Uterus (tissue), 4 donors: ENCODE results near the gene NLGN1. TPM values are rescaled to one million over a fixed set of nuclear protein-coding genes. Genes with fewer than 3 reads are reported as not detected.

Experiments used
- DNase-seq, 2 donors: peaks; one replicate each; pipeline ENCODE4 v3.0.0-alpha.2; 2019 to 2020
- H3K27ac ChIP-seq, 2 donors: fragments of 200-600 bp; sonication (generic); 1 replicate in 1 of 2; 2 replicates in 1 of 2; pipeline ENCODE4 v1.5.1; 2016 to 2018
- H3K27me3 ChIP-seq, 2 donors: fragments of 200-600 bp; sonication (generic); one replicate each; pipeline ENCODE4 v1.5.1; 2018 to 2019; ENCODE audit warnings: control low read depth in 1 of 2
- H3K36me3 ChIP-seq, 2 donors: fragments of 200-600 bp; sonication (generic); one replicate each; pipeline ENCODE4 v1.5.1; 2019; ENCODE audit warnings: control low read depth in 1 of 2
- H3K4me1 ChIP-seq, 2 donors: fragments of 200-600 bp; sonication (generic); one replicate each; pipeline ENCODE4 v1.5.1; 2018 to 2019; ENCODE audit warnings: control low read depth in 1 of 2
- H3K4me3 ChIP-seq, 2 donors: fragments of 200-600 bp; sonication (generic); 1 replicate in 1 of 2; 2 replicates in 1 of 2; pipeline ENCODE4 v1.5.1; 2018 to 2019; ENCODE audit warnings: mild to moderate bottlenecking in 1 of 2
- H3K9me3 ChIP-seq, 2 donors: fragments of 200-600 bp; sonication (generic); one replicate each; pipeline ENCODE4 v1.5.1; 2019; ENCODE audit warnings: control low read depth in 1 of 2
- POLR2A ChIP-seq, 2 donors: fragments of 450-650 bp; IDR thresholded peaks; one replicate each; pipeline ENCODE4 v1.6.1; 2016; ENCODE audit warnings: antibody characterized with exemption in 2 of 2, mild to moderate bottlenecking in 1 of 2, moderate library complexity in 1 of 2
- intact Hi-C: fragments of 100-400 bp; cut with DNase I; formaldehyde crosslinking; loops from one replicate; pipeline ENCODE4 v1.15.1; 2023; ENCODE audit warnings: low total_unique reads
- total RNA-seq, 4 donors: library from RNA; depleted of rRNA in 3 of 4; stranded (reverse); fragments of >200 nt in 3 of 4; gene quantifications; one replicate each; pipeline versions ENCODE4 v1.1.0 to v1.2.4, GENCODE V29; 2014 to 2023
- TF ChIP-seq, protein P1 (sequence below), 4 experiments: fragments of 200-600 bp in 2 of 4; fragments of 450-650 bp in 2 of 4; sonication (generic) in 2 of 4; IDR thresholded peaks; one replicate each; pipeline ENCODE4 v1.5.1; 2016 to 2019; ENCODE audit warnings: antibody characterized with exemption in 4 of 4, mild to moderate bottlenecking in 2 of 4, moderate library complexity in 1 of 4
- donor health status: DM: yes; HTN: yes; CAD: no.

Gene NLGN1
- total RNA-seq, 4 donors from 2014 or later = 3.6 to 44.8 (median 9.8) TPM

DNA sequence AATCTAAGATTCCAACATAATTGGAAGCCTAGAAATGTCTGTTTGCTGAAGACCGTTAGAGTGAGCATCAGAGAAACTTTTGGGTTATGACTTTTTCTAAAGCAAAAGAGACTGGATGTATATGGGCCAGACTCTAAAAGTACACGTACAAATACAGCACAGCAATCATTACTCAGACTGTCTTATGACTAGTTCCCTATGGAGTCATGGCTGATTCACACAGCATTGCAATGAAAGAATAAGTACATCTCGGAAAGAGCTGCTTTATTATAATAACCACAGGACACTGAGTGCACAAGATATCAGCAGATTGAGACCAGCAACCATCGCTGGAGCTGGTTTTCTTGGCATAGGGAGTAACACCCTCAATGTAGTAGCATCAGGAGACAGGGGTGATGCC is 618.6 kb downstream of the NLGN1 start:
- TF ChIP-seq POLR2A (IDR thresholded peaks at IDR 0.05) = no peak
- TF ChIP-seq, protein P1, sequence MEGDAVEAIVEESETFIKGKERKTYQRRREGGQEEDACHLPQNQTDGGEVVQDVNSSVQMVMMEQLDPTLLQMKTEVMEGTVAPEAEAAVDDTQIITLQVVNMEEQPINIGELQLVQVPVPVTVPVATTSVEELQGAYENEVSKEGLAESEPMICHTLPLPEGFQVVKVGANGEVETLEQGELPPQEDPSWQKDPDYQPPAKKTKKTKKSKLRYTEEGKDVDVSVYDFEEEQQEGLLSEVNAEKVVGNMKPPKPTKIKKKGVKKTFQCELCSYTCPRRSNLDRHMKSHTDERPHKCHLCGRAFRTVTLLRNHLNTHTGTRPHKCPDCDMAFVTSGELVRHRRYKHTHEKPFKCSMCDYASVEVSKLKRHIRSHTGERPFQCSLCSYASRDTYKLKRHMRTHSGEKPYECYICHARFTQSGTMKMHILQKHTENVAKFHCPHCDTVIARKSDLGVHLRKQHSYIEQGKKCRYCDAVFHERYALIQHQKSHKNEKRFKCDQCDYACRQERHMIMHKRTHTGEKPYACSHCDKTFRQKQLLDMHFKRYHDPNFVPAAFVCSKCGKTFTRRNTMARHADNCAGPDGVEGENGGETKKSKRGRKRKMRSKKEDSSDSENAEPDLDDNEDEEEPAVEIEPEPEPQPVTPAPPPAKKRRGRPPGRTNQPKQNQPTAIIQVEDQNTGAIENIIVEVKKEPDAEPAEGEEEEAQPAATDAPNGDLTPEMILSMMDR (IDR thresholded peaks at IDR 0.05) = no peak
- H3K4me1 ChIP-seq = no peaks in the 10 kb centered on the region
- no peak for DNase-seq
- H3K36me3 ChIP-seq = no peaks in the 10 kb centered on the region
- H3K9me3 ChIP-seq = no peaks in the 10 kb centered on the region
- no peak overlapping the region for H3K27ac ChIP-seq
- intact Hi-C loops = no loop called here
- no peaks in the 10 kb centered on the region for H3K27me3 ChIP-seq
- no peak overlapping the region for H3K4me3 ChIP-seq

GRCh38 chr3:174020156-174020555 is 622.6 kb downstream of the NLGN1 start:
- intact Hi-C loops = no loop called here
- H3K36me3 ChIP-seq = no peaks in the 10 kb centered on the region
- no peak for DNase-seq
- no peaks in the 10 kb centered on the region for H3K9me3 ChIP-seq
- no peaks in the 10 kb centered on the region for H3K4me1 ChIP-seq
- H3K4me3 ChIP-seq = no peak overlapping the region
- H3K27me3 ChIP-seq = no peaks in the 10 kb centered on the region
- TF ChIP-seq POLR2A (IDR thresholded peaks at IDR 0.05) = no peak
- TF ChIP-seq, protein P1 (IDR thresholded peaks at IDR 0.05) = no peak
- H3K27ac ChIP-seq = no peak overlapping the region

- TF ChIP-seq POLR2A (IDR thresholded peaks at IDR 0.05) = no peak
- TF ChIP-seq, protein P1 (IDR thresholded peaks at IDR 0.05) = no peak
- Histone ChIP-seq H3K4me3 (no peak overlapping the region), H3K27me3 (no peaks in the 10 kb centered on the region), H3K4me1 (no peaks in the 10 kb centered on the region), H3K36me3 (no peaks in the 10 kb centered on the region), H3K9me3 (no peaks in the 10 kb centered on the region), H3K27ac (no peak overlapping the region)
- intact Hi-C loops = no loop called here
- no peak for DNase-seq
These were observed 625.9 kb downstream of the NLGN1 start for GRCh38 chr3:174023421-174023820.

DNA sequence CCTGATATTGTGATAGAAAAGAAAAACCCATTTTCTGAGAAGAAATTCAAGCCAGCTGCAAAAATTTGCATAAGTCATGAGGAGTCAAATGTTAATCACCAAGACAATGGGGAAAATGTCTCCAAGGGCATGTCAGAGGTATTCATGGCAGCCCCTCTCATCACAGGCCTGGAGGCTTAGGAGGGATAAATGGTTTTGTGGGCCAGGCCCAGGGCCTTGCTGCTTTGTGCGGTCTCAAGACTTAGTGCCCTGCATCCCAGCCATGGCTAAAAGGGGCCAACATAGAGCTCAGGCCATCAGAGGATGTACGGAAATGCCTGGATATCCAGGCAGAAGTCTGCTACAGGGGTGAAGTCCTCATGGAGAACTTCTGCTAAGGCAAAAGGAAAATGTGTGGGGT is 631.1 kb downstream of the NLGN1 start:
- no peak overlapping the region for H3K4me3 ChIP-seq
- no peak overlapping the region for H3K27ac ChIP-seq
- no peak for DNase-seq
- H3K9me3 ChIP-seq = no peaks in the 10 kb centered on the region
- intact Hi-C loops = no loop called here
- no peaks in the 10 kb centered on the region for H3K36me3 ChIP-seq
- H3K4me1 ChIP-seq = no peaks in the 10 kb centered on the region
- TF ChIP-seq POLR2A (IDR thresholded peaks at IDR 0.05) = no peak
- TF ChIP-seq, protein P1 (IDR thresholded peaks at IDR 0.05) = no peak
- H3K27me3 ChIP-seq = no peaks in the 10 kb centered on the region

DNA sequence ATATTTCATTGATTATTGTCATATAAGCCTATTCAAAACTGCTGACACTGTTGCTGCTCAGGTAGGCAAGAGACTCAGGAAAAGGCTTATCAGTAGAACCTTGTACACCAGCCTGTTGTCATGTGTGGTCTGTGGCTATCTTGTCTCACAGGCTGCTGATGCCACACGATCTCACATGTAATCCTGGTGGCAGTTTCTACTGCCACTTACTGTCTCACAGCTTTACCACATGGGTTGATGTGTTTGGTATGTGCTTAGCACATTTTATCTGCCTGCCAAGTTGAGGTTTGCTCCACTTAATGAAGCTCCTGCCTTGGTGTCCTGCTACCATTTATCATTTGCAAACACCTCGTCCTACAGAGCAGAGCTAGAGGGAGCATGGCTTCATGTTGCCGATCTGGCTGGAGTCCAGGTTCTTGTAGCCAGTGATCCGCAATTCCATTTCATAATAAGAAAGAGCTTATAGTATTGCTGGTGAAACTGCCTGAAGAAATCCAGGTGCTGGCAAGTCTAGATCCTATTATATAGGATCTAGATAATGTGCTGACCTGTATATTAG is 637.9 kb downstream of the NLGN1 start:
- TF ChIP-seq, protein P1 (IDR thresholded peaks at IDR 0.05) = no peak
- no peak for TF ChIP-seq POLR2A (IDR thresholded peaks at IDR 0.05)
- H3K4me3 ChIP-seq = no peak overlapping the region
- H3K9me3 ChIP-seq = no peaks in the 10 kb centered on the region
- H3K27me3 ChIP-seq = no peaks in the 10 kb centered on the region
- DNase-seq = no peak
- intact Hi-C loops = no loop called here
- no peak overlapping the region for H3K27ac ChIP-seq
- H3K4me1 ChIP-seq = no peaks in the 10 kb centered on the region
- H3K36me3 ChIP-seq = no peaks in the 10 kb centered on the region
